Activated CD8-positive, alpha-beta T cell treated with anti-CD3 and anti-CD28 coated beads for 36 hours (primary cell): ENCODE data around the gene STOX1. TPM values are rescaled to one million over a fixed set of nuclear protein-coding genes. Genes with fewer than 3 reads are reported as not detected.
"Not testable (repeated sequence)": the region's sequence is repeated elsewhere in the genome, so short reads cannot be mapped to it uniquely, and the experiment has no call there.

Source experiments
- ATAC-seq: fragments of 200-7000 bp; cut with Tn5 transposase; one replicate; pipeline ENCODE4 v1.10.0; 2021; ENCODE audit warnings: mild to moderate bottlenecking, moderate library complexity
- CTCF ChIA-PET: fragments of 350-600 bp; sonication (Branson Sonifier 250); formaldehyde crosslinking; loops from one replicate; lab custom pipeline; 2021; ENCODE audit warnings: antibody characterized with exemption; lab: Charles Lee
- POLR2A ChIA-PET: fragments of 350-600 bp; sonication (Branson Sonifier 250); formaldehyde crosslinking; loops from one replicate; lab custom pipeline; 2021; ENCODE audit warnings: antibody characterized with exemption; lab: Charles Lee
- DNase-seq: peaks from one replicate; pipeline ENCODE4 v3.0.0-alpha.2; 2020
- H3K27ac Mint-ChIP-seq: one replicate; pipeline ENCODE4 v1.8.0; 2021; ENCODE audit warnings: mild to moderate bottlenecking, mixed read lengths
- H3K27me3 Mint-ChIP-seq: one replicate; pipeline ENCODE4 v1.8.0; 2021; ENCODE audit warnings: mixed read lengths
- H3K36me3 Mint-ChIP-seq: one replicate; pipeline ENCODE4 v1.8.0; 2021; ENCODE audit warnings: low read depth, mixed read lengths
- H3K4me1 Mint-ChIP-seq: one replicate; pipeline ENCODE4 v1.8.0; 2021; ENCODE audit warnings: low read depth, mixed read lengths
- H3K4me3 Mint-ChIP-seq: one replicate; pipeline ENCODE4 v1.8.0; 2021; ENCODE audit warnings: mild to moderate bottlenecking, moderate library complexity, mixed read lengths
- H3K9me3 Mint-ChIP-seq: one replicate; pipeline ENCODE4 v1.8.0; 2021; ENCODE audit warnings: mixed read lengths
- CTCF ChIP-seq: fragments of 200-600 bp; IDR thresholded peaks from one replicate; pipeline ENCODE4 v1.8.0; 2022; ENCODE audit warnings: antibody characterized with exemption, mild to moderate bottlenecking
- intact Hi-C: fragments of 100-400 bp; cut with micrococcal nuclease; formaldehyde crosslinking; loops from one replicate; pipeline ENCODE4 v1.10.0; 2022
- total RNA-seq, 2 experiments: library from RNA; stranded (reverse); gene quantifications; one replicate each; pipeline ENCODE4 v1.2.3, GENCODE V29; 2021

The STOX1 gene
- total RNA-seq, 2 experiments from 2014 or later, result 0.22 to 0.36 TPM

GRCh38 chr10:68938117-68938516, 110.8 kb downstream of the STOX1 start:
- CTCF ChIA-PET, result no interaction called here
- H3K27ac Mint-ChIP-seq, result peak overlapping the region; percentile 58
- H3K36me3 Mint-ChIP-seq, result peaks cover 35% of the 10 kb centered on the region
- H3K4me3 Mint-ChIP-seq, result no peak overlapping the region
- intact Hi-C loops, result no loop called here
- DNase-seq (no peak), ATAC-seq (no peak)
- no peaks in the 10 kb centered on the region for H3K27me3 Mint-ChIP-seq
- POLR2A ChIA-PET, result interaction anchor here (0.6 to 1.9 kb wide), 2 partner anchors 10 kb away, joined by 3 to 5 read pairs; no protein-coding TSS in a partner anchor
- no peak for TF ChIP-seq CTCF
- peaks cover 9% of the 10 kb centered on the region for H3K4me1 Mint-ChIP-seq
- no peaks in the 10 kb centered on the region for H3K9me3 Mint-ChIP-seq

- Mint-ChIP-seq H3K36me3 (peaks cover 35% of the 10 kb centered on the region), H3K4me3 (no peak overlapping the region)
- POLR2A ChIA-PET, result interaction anchor here (1.0 to 1.9 kb wide), 2 partner anchors 9 to 11 kb away, joined by 4 to 5 read pairs; no protein-coding TSS in a partner anchor
Measured at GRCh38 chr10:68938884-68939283, 111.6 kb downstream of the STOX1 start.

GRCh38 chr10:68940917-68941316, 113.6 kb downstream of the STOX1 start:
- CTCF ChIA-PET, result interaction anchor here (2.4 kb wide), 1 partner anchor 14 kb away, joined by 7 read pairs; the partner anchor contains the start of gene DDX21
- H3K27me3 Mint-ChIP-seq, DNase-seq, H3K27ac Mint-ChIP-seq, intact Hi-C loops, H3K4me3 Mint-ChIP-seq, ATAC-seq, H3K4me1 Mint-ChIP-seq, H3K9me3 Mint-ChIP-seq: not testable (repeated sequence)
- POLR2A ChIA-PET, result interaction anchor here (0.6 to 2.3 kb wide), 4 partner anchors 14 to 31 kb away, joined by 4 to 6 read pairs (median 4); partner anchors contain the start of gene DDX21
- H3K36me3 Mint-ChIP-seq, result peaks cover 28% of the 10 kb centered on the region

More at GRCh38 chr10:68938884-68939283, 111.6 kb downstream of the STOX1 start:
- Mint-ChIP-seq H3K9me3 (no peaks in the 10 kb centered on the region), H3K4me1 (peaks cover 9% of the 10 kb centered on the region), H3K27me3 (no peaks in the 10 kb centered on the region), H3K27ac (peak overlapping the region; percentile 58)
- ATAC-seq (no peak), DNase-seq (no peak)
- TF ChIP-seq CTCF, result no peak
- CTCF ChIA-PET, result no interaction called here
- intact Hi-C loops, result no loop called here

Other genes starting within 250 kb of the STOX1 start
- gene CCAR1, start 106.3 kb upstream of the STOX1 start, total RNA-seq, result 100 to 1,000 TPM in 1 of 2 experiments, 10 to 100 TPM in 1; 86.3 to 101 TPM
- gene DDX50, start 73.8 kb downstream of the STOX1 start, total RNA-seq, result 100 to 1,000 TPM; 102 to 105 TPM
- 100 to 1,000 TPM; 192 to 194 TPM for gene DDX21, start 128.6 kb downstream of the STOX1 start, total RNA-seq
- 10 to 100 TPM in 1 of 2 experiments, 1 to 10 TPM in 1; 9.7 to 10.9 TPM for gene KIFBP, start 161.3 kb downstream of the STOX1 start, total RNA-seq